ENCODE results near the gene EEF2K. TPM values are rescaled to one million over a fixed set of nuclear protein-coding genes. Genes with fewer than 3 reads are reported as not detected.
"Not testable (repeated sequence)": the region's sequence is repeated elsewhere in the genome, so short reads cannot be mapped to it uniquely, and the experiment has no call there.

Gene EEF2K
- total RNA-seq, 2 experiments from 2014 or later = 10.1 to 13.2 TPM

DNA sequence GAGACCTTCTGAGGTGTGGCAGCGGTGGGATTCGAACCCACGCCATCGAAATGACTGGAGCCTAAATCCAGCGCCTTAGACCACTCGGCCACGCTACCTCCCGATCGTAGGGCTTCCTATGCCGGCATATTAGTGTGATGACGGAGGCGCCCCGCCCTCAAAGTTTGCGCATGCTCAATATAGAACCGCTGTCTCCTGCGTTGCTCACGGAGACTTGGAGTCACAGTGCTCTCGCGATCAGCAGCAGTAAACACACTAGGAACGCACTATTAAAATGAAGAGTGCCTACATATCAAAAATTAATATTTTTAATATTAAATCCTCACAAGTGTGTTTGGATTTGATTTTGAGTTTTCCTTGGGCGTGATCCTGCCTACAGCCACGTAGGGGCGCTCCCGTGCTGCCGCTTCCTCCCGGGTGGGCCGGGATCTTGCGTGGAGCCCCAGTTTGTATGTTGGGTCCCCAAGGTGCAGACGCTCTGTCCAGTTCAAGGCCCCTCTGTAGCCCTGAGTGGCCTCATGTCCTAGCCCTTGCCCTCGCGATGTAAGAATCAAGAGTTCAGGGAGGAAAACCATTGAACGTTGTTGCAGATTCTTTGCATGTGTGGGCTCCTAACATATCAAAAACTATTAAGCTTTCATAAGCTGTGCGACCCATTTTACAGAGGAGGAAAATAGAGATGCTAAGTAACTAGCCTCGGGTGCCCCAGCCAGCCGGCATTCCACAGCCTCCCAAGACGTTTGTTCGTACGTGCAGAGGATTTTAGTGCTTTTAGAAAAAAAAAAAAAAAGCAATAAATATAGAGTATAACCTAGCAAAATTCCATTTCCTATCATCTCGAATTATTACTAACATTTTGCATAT, 10.2 kb upstream of the EEF2K start:
- peaks cover 7% of the 10 kb centered on the region for H3K27me3 Mint-ChIP-seq
- Histone ChIP-seq H3K36me3 (ENCODE audit: insufficient read depth, low read length) (no peaks in the 10 kb centered on the region), H3K9me3 (ENCODE audit: control insufficient read depth in 1 of 2, insufficient read depth in 1 of 2, low read length in 2 of 2) (peaks cover 0 to 6% of the 10 kb centered on the region in 2 experiments), H3K4me3 (ENCODE audit: low read length) (peak overlapping the region; percentile 56), H3K4me1 (ENCODE audit: insufficient read depth, low read length) (peaks cover 56% of the 10 kb centered on the region), H3K27ac (ENCODE audit: low read depth in 1 of 2, low read length in 2 of 2) (peak overlapping the region; percentile 54 to 67), H3K27me3 (ENCODE audit: control insufficient read depth in 1 of 2, insufficient read depth in 2 of 2, low read length in 2 of 2) (no peaks in the 10 kb centered on the region)
- H3K4me1 Mint-ChIP-seq (ENCODE audit: low read depth) = peaks cover 50% of the 10 kb centered on the region
- H3K27ac Mint-ChIP-seq = peak overlapping the region; percentile 96
- peak; percentile 82 to 95 (median 91) for DNase-seq
- peaks cover 21% of the 10 kb centered on the region for H3K36me3 Mint-ChIP-seq (ENCODE audit: low read depth)
- ATAC-seq (ENCODE audit: poor library complexity) = peak; percentile 5
- H3K9me3 Mint-ChIP-seq = peaks cover 13% of the 10 kb centered on the region
- intact Hi-C loops (cut with DNase I, micrococcal nuclease) = loop anchor here (1.0 to 5.0 kb wide), 4 partner anchors 11 to 102 kb away; partner anchors contain the start of gene POLR3E (in 1 of the 2)
- TF ChIP-seq, protein P1, sequence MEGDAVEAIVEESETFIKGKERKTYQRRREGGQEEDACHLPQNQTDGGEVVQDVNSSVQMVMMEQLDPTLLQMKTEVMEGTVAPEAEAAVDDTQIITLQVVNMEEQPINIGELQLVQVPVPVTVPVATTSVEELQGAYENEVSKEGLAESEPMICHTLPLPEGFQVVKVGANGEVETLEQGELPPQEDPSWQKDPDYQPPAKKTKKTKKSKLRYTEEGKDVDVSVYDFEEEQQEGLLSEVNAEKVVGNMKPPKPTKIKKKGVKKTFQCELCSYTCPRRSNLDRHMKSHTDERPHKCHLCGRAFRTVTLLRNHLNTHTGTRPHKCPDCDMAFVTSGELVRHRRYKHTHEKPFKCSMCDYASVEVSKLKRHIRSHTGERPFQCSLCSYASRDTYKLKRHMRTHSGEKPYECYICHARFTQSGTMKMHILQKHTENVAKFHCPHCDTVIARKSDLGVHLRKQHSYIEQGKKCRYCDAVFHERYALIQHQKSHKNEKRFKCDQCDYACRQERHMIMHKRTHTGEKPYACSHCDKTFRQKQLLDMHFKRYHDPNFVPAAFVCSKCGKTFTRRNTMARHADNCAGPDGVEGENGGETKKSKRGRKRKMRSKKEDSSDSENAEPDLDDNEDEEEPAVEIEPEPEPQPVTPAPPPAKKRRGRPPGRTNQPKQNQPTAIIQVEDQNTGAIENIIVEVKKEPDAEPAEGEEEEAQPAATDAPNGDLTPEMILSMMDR (IDR thresholded peaks at IDR 0.05) = peak; percentile 88
- peak overlapping the region; percentile 97 for H3K4me3 Mint-ChIP-seq
- ChIA-PET CTCF (interaction anchor here (0.6 to 6.5 kb wide), 10 partner anchors 9 to 1382 kb away, joined by 3 to 33 read pairs (median 6); partner anchors contain the start of genes EEF2K and POLR3E), POLR2A (interaction anchor here (0.6 to 8.7 kb wide), 7 partner anchors 9 to 242 kb away, joined by 3 to 157 read pairs (median 6); partner anchors contain the start of genes EEF2K, MOSMO and POLR3E)

DNA sequence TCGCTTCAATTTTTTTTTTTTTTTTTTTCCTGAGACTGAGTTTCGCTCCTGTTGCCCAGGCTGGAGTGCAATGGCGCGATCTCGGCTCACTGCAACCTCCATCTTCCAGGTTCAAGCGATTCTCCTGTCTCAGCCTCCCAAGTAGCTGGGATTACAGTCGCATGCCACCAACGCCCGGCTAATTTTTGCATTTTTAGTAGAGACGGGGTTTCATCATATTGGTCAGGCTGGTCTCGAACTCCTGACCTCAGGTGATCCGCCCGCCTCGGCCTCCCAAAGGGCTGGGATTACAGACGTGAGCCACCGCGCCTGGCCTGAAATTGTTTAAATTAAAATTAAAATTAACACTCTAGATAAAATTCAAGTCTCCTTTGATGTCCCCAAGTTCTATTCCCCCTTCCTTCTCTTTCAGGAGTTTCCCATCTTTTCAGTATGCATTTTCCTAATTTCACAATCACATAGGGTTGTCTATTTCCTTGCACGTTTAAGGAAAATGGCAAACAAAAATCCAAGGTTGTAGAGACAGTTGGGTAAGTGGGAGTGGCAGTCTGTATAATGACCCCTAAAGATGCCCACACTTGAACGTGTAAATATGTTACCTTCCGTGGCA, 9.4 kb upstream of the EEF2K start:
- not testable (repeated sequence) for H3K27ac ChIP-seq (ENCODE audit: low read depth in 1 of 2, low read length in 2 of 2); ATAC-seq (ENCODE audit: poor library complexity); H3K27me3 ChIP-seq (ENCODE audit: control insufficient read depth in 1 of 2, insufficient read depth in 2 of 2, low read length in 2 of 2); H3K27me3 Mint-ChIP-seq; H3K9me3 ChIP-seq (ENCODE audit: control insufficient read depth in 1 of 2, insufficient read depth in 1 of 2, low read length in 2 of 2); H3K36me3 ChIP-seq (ENCODE audit: insufficient read depth, low read length); DNase-seq
- H3K27ac Mint-ChIP-seq = peak overlapping the region; percentile 96
- intact Hi-C loops (cut with DNase I, micrococcal nuclease) = loop anchor here in 1 of 2 experiments (5.0 kb wide), 1 partner anchor 46 kb away; no protein-coding TSS in a partner anchor
- peaks cover 13% of the 10 kb centered on the region for H3K9me3 Mint-ChIP-seq
- peaks cover 16% of the 10 kb centered on the region for H3K36me3 Mint-ChIP-seq (ENCODE audit: low read depth)
- H3K4me3 Mint-ChIP-seq = peak overlapping the region; percentile 69
- peaks cover 46% of the 10 kb centered on the region for H3K4me1 Mint-ChIP-seq (ENCODE audit: low read depth)
- Histone ChIP-seq H3K4me3 (ENCODE audit: low read length) (peak overlapping the region; percentile 56), H3K4me1 (ENCODE audit: insufficient read depth, low read length) (peaks cover 50% of the 10 kb centered on the region)
- ChIA-PET CTCF (interaction anchor here (0.6 to 1.7 kb wide), 7 partner anchors 8 to 102 kb away, joined by 3 to 7 read pairs (median 6); partner anchors contain the start of genes EEF2K and POLR3E), POLR2A (interaction anchor here (0.6 to 8.7 kb wide), 4 partner anchors 8 to 189 kb away, joined by 3 to 157 read pairs (median 57); partner anchors contain the start of genes EEF2K, MOSMO and POLR3E)

DNA sequence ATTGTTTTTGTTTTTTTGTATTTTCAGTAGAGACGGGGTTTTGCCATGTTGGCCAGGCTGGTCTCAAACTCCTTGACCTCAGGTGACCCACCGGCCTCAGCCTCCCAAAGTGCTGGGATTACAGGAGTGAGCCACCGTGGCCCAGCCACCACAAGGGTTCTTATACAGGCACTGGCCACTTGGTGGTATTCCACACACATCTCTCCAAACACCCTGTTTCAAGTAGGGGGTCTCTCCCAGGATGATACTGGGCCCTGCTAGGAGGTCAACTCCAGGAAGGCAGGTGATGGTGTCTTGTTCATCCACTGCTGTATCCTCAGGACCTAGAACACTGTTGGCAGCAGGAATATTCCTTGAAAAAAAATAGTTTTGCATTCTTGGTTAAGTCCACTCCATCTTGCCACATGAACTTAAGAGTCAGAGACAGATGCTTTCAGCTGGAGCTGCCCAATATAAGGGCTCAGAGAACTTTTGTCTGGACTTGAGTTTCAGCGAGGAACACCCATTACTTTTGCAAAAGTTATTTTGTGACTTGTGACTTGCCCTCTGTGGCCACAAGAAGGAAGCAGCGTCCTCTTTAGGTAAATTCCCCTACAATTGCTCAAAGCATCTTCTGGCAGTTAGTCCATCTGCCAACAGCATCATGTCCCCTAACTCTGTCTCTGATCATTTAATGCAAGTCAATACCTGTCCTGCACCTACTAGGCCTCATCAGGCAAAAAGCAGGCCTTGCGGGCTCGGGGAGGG, 7.4 kb upstream of the EEF2K start:
- H3K4me1 Mint-ChIP-seq (ENCODE audit: low read depth) = peaks cover 28% of the 10 kb centered on the region
- H3K27ac Mint-ChIP-seq = peak overlapping the region; percentile 17
- ChIA-PET CTCF (no interaction called here), POLR2A (no interaction called here)
- ATAC-seq (ENCODE audit: poor library complexity) = no peak
- TF ChIP-seq, protein P1 (IDR thresholded peaks at IDR 0.05) = no peak
- H3K4me3 Mint-ChIP-seq = peak overlapping the region; percentile 34
- Histone ChIP-seq H3K27ac (ENCODE audit: low read depth in 1 of 2, low read length in 2 of 2) (no peak overlapping the region), H3K9me3 (ENCODE audit: control insufficient read depth in 1 of 2, insufficient read depth in 1 of 2, low read length in 2 of 2) (peaks cover 0 to 6% of the 10 kb centered on the region in 2 experiments), H3K36me3 (ENCODE audit: insufficient read depth, low read length) (no peaks in the 10 kb centered on the region), H3K4me3 (ENCODE audit: low read length) (no peak overlapping the region), H3K27me3 (ENCODE audit: control insufficient read depth in 1 of 2, insufficient read depth in 2 of 2, low read length in 2 of 2) (no peaks in the 10 kb centered on the region), H3K4me1 (ENCODE audit: insufficient read depth, low read length) (peaks cover 30% of the 10 kb centered on the region)
- H3K36me3 Mint-ChIP-seq (ENCODE audit: low read depth) = peaks cover 16% of the 10 kb centered on the region
- H3K9me3 Mint-ChIP-seq = peaks cover 10% of the 10 kb centered on the region
- peak in 2 of 14 experiments; percentile 35 to 40 for DNase-seq
- H3K27me3 Mint-ChIP-seq = peaks cover 7% of the 10 kb centered on the region
- intact Hi-C loops (cut with DNase I, micrococcal nuclease) = loop anchor here in 1 of 2 experiments (5.0 kb wide), 1 partner anchor 44 kb away; no protein-coding TSS in a partner anchor
